ENCODE measurements around the gene CFAP100. TPM values are rescaled to one million over a fixed set of nuclear protein-coding genes. Genes with fewer than 3 reads are reported as not detected.

Gene CFAP100
- total and polyA plus RNA-seq, 2 of the 4 experiments (the other 2 are of a cell fraction) = not detected

GRCh38 chr3:126406389-126407296 is 11.9 kb downstream of the CFAP100 start (continued):
- no peak for TF ChIP-seq ELK1 (IDR thresholded peaks at IDR 0.05; ENCODE audit: borderline replicate concordance, low read depth, low read length)

GRCh38 chr3:126407412-126408044 is 12.8 kb downstream of the CFAP100 start:
- no TSS peak for BruUV-seq (replicated peaks)
- no peak overlapping the region for H2BK5ac ChIP-seq (ENCODE audit: low read depth, low read length, poor library complexity, severe bottlenecking)
- ChIA-PET POLR2A (ENCODE audit: unreplicated experiment) (no interaction called here), CTCF (no interaction called here)
- H3K9me1 ChIP-seq (ENCODE audit: insufficient read depth, low read length) = no peaks in the 10 kb centered on the region; the same call in 1 of the 2 replicates
- no peaks in the 10 kb centered on the region for H4K20me1 ChIP-seq (ENCODE audit: insufficient read depth, low read length)
- H3K36me3 ChIP-seq (ENCODE audit: control insufficient read depth, insufficient read depth, low read length) = no peaks in the 10 kb centered on the region
- ATAC-seq (ENCODE audit: low read depth) (no peak), DNase-seq (no peak)
- H3K27me3 ChIP-seq (ENCODE audit: control insufficient read depth, insufficient read depth, low read length) = peaks cover 28% of the 10 kb centered on the region
- no peak overlapping the region for H4K8ac ChIP-seq (ENCODE audit: low read depth in 2 of 2, low read length in 2 of 2)
- H3K4me1 ChIP-seq (ENCODE audit: control insufficient read depth, insufficient read depth, low read length) = no peaks in the 10 kb centered on the region
- dilution Hi-C loops (cut with HindIII; ENCODE audit: low sequenced_read_pairs, unreplicated experiment) (no loop called here), in situ Hi-C loops (cut with MboI; ENCODE audit: low sequenced_read_pairs) (no loop called here), intact Hi-C loops (cut with micrococcal nuclease) (no loop called here)
- H2AFZ ChIP-seq (replicated peaks; ENCODE audit: low read length, poor library complexity) = no peak overlapping the region
- no peak overlapping the region for H2BK20ac ChIP-seq (ENCODE audit: low read depth, low read length)
- H3K14ac ChIP-seq (replicated peaks; ENCODE audit: low read depth, low read length) = no peak overlapping the region
- no peak overlapping the region for H3K56ac ChIP-seq (ENCODE audit: extremely low read depth, insufficient read depth, low read length)
- no CpG with 5 or more reads among the region's 5 CpGs for WGBS, 2 experiments (ENCODE audit: extremely low coverage in 2 of 2, insufficient read length in 1 of 2)
- no peak overlapping the region for H2BK120ac ChIP-seq (ENCODE audit: low read depth, low read length)
- no peak overlapping the region for H4K5ac ChIP-seq (ENCODE audit: low read depth, low read length)
- no peak overlapping the region for H3K27ac ChIP-seq (ENCODE audit: insufficient read depth, low read length)
- H2AK9ac ChIP-seq (replicated peaks; ENCODE audit: low read depth, low read length, poor library complexity) = no peak overlapping the region
- no peak overlapping the region for H2AK5ac ChIP-seq (ENCODE audit: low read depth, low read length)
- no peaks in the 10 kb centered on the region for H3K79me1 ChIP-seq (ENCODE audit: low read depth in 1 of 2, low read length in 2 of 2)
- no peak overlapping the region for H3K4me2 ChIP-seq (ENCODE audit: low read depth, low read length)
- no peak overlapping the region for H3K9ac ChIP-seq (ENCODE audit: low read depth, low read length)
- H3K18ac ChIP-seq (ENCODE audit: low read depth, low read length) = no peak overlapping the region
- H3K4me3 ChIP-seq (ENCODE audit: insufficient read depth, low read depth, low read length) = no peak overlapping the region
- no peak overlapping the region for H4K91ac ChIP-seq (ENCODE audit: insufficient read depth, low read depth, low read length)
- H3K4ac ChIP-seq (ENCODE audit: low read depth, low read length) = no peak overlapping the region
- H2BK15ac ChIP-seq (ENCODE audit: low read depth, low read length) = no peak overlapping the region
- H3K23ac ChIP-seq (ENCODE audit: low read depth, low read length) = no peak overlapping the region
- 0 out of 2 replicates have a peak, but pooled peaks cover 4% of the 10 kb centered on the region for H3K9me3 ChIP-seq (ENCODE audit: control insufficient read depth, insufficient read depth, low read length)
- TF ChIP-seq FOS (IDR thresholded peaks at IDR 0.05; ENCODE audit: low read depth, low read length) = no peak
- TF ChIP-seq BHLHE40 (IDR thresholded peaks at IDR 0.05; ENCODE audit: low read depth, low read length) = no peak
- TF ChIP-seq ELK1 (IDR thresholded peaks at IDR 0.05; ENCODE audit: borderline replicate concordance, low read depth, low read length) = no peak
- no peak for TF ChIP-seq CEBPB (IDR thresholded peaks at IDR 0.05; ENCODE audit: low read depth, low read length)
- no peak for TF ChIP-seq MAZ (IDR thresholded peaks at IDR 0.05; ENCODE audit: borderline replicate concordance, low read depth, low read length)
- no peak for TF ChIP-seq CTCF (conservative IDR thresholded peaks at IDR 0.05; ENCODE audit: low read depth, low read length)
- TF ChIP-seq USF2 (IDR thresholded peaks at IDR 0.05; ENCODE audit: low read depth, low read length) = no peak
- no peak for TF ChIP-seq RFX5 (IDR thresholded peaks at IDR 0.05; ENCODE audit: low read depth, low read length)
